Endodermal cell (in vitro differentiated cells): Measurements from ENCODE around the gene NUDT8. TPM values are rescaled to one million over a fixed set of nuclear protein-coding genes. Genes with fewer than 3 reads are reported as not detected.

ENCODE experiments used
- DNase-seq: peaks from one replicate; pipeline ENCODE4 v3.0.0-alpha.2; 2017
- H3K27ac ChIP-seq: 2 replicates; pipeline ENCODE4 v1.5.1; 2013; ENCODE audit warnings: mild to moderate bottlenecking, low read depth, low read length, moderate library complexity
- H3K27me3 ChIP-seq: 2 replicates; pipeline ENCODE4 v1.6.1; 2013; ENCODE audit warnings: mild to moderate bottlenecking, low read length, moderate library complexity; ENCODE audit not compliant: insufficient read depth, control insufficient read depth, poor library complexity, severe bottlenecking
- H3K36me3 ChIP-seq: 2 replicates; pipeline ENCODE4 v1.7.0; 2013; ENCODE audit warnings: mild to moderate bottlenecking, low read length, moderate library complexity; ENCODE audit not compliant: control insufficient read depth, insufficient read depth
- H3K4me1 ChIP-seq: one replicate; pipeline ENCODE4 v1.7.0; 2013; ENCODE audit warnings: low read length; ENCODE audit not compliant: control insufficient read depth, insufficient read depth
- H3K4me3 ChIP-seq: 2 replicates; pipeline ENCODE4 v1.5.1; 2013; ENCODE audit warnings: mild to moderate bottlenecking, low read length, moderate library complexity
- H3K9ac ChIP-seq: 2 replicates; pipeline ENCODE4 v1.6.1; 2013; ENCODE audit warnings: mild to moderate bottlenecking, low read length, moderate library complexity; ENCODE audit not compliant: poor library complexity, severe bottlenecking; ENCODE audit errors: extremely low read depth
- H3K9me3 ChIP-seq: 2 replicates; pipeline ENCODE4 v1.6.1; 2013; ENCODE audit warnings: mild to moderate bottlenecking, low read length, moderate library complexity; ENCODE audit not compliant: control insufficient read depth
- H3K27ac Mint-ChIP-seq: 2 replicates; pipeline ENCODE4 v1.8.0; 2020; ENCODE audit warnings: mixed read lengths
- H3K27me3 Mint-ChIP-seq: 2 replicates; pipeline ENCODE4 v1.8.0; 2021; ENCODE audit warnings: mild to moderate bottlenecking, mixed read lengths; ENCODE audit not compliant: insufficient read depth
- H3K36me3 Mint-ChIP-seq: 2 replicates; pipeline ENCODE4 v1.8.0; 2020; ENCODE audit warnings: low read depth, mixed read lengths
- H3K4me1 Mint-ChIP-seq: 2 replicates; pipeline ENCODE4 v1.8.0; 2020; ENCODE audit warnings: mixed read lengths
- H3K4me3 Mint-ChIP-seq: 2 replicates; pipeline ENCODE4 v1.8.0; 2020; ENCODE audit warnings: mild to moderate bottlenecking, moderate library complexity, mixed read lengths
- H3K9me3 Mint-ChIP-seq: 2 replicates; pipeline ENCODE4 v1.8.0; 2020; ENCODE audit warnings: mild to moderate bottlenecking, mixed read lengths
- WGBS, 2 experiments: methylation state at CpG; one replicate each; pipeline versions ENCODE4 v1.1.5 to v1.1.7; 2013; ENCODE audit warnings: missing lambda C conversion rate in 2 of 2, mixed read lengths in 1 of 2; ENCODE audit not compliant: insufficient coverage in 1 of 2, insufficient read length in 1 of 2; 5-methylcytosine and 5-hydroxymethylcytosine counted together
- total RNA-seq, 2 donors: library from RNA; stranded (reverse); fragmentation: NEBNext Ultra II Directional in 1 of 2; extraction: Animal tissue kit (Norgen Biotek cat#: 25700) in 1 of 2; gene quantifications; 2 replicates in 1 of 2; 3 replicates in 1 of 2; pipeline ENCODE4 v1.2.1, GENCODE V29; 2021
- TF ChIP-seq, protein P1 (sequence below): fragments of 200-600 bp; sonication (generic); conservative IDR thresholded peaks from 2 replicates; pipeline ENCODE4 v1.5.0; 2021; ENCODE audit warnings: antibody characterized with exemption, mild to moderate bottlenecking

The NUDT8 gene
- total RNA-seq, 2 donors from 2014 or later, result 9.5 to 13.1 TPM

DNA sequence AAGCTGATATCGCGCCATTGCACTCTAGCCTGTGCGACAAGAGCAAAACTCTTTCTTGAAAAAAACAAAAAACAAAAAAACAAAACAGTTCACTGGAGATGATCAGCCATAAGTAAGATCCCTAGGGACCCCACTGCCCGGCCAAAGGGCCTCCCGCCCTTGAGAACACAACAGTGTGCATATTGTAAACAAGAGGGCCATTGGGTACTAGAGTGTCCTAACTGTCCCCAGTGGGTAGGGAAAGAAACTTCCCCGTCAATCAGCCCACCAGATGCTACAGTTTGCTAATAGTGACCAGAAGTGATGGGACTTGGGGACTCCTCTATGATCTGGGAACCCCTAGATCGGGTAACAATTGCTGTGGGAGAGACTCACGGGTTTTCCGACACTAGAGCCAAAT lies 24.5 kb upstream of the NUDT8 start:
- 83 to 85% methylated on average over 9 of the region's 9 CpGs for WGBS, 2 experiments
- Mint-ChIP-seq H3K9me3 (peaks cover 42% of the 10 kb centered on the region), H3K27me3 (peaks cover 3% of the 10 kb centered on the region), H3K4me1 (peaks cover 6% of the 10 kb centered on the region), H3K4me3 (no peak overlapping the region), H3K36me3 (peaks cover 3% of the 10 kb centered on the region), H3K27ac (no peak overlapping the region)
- Histone ChIP-seq H3K4me3 (no peak overlapping the region), H3K9me3 (peaks cover 25% of the 10 kb centered on the region), H3K27ac (no peak overlapping the region), H3K36me3 (no peaks in the 10 kb centered on the region), H3K27me3 (no peaks in the 10 kb centered on the region), H3K4me1 (no peaks in the 10 kb centered on the region), H3K9ac (no peak overlapping the region)
- TF ChIP-seq, protein P1, sequence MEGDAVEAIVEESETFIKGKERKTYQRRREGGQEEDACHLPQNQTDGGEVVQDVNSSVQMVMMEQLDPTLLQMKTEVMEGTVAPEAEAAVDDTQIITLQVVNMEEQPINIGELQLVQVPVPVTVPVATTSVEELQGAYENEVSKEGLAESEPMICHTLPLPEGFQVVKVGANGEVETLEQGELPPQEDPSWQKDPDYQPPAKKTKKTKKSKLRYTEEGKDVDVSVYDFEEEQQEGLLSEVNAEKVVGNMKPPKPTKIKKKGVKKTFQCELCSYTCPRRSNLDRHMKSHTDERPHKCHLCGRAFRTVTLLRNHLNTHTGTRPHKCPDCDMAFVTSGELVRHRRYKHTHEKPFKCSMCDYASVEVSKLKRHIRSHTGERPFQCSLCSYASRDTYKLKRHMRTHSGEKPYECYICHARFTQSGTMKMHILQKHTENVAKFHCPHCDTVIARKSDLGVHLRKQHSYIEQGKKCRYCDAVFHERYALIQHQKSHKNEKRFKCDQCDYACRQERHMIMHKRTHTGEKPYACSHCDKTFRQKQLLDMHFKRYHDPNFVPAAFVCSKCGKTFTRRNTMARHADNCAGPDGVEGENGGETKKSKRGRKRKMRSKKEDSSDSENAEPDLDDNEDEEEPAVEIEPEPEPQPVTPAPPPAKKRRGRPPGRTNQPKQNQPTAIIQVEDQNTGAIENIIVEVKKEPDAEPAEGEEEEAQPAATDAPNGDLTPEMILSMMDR, result no peak
- DNase-seq, result peak; percentile 18

DNA sequence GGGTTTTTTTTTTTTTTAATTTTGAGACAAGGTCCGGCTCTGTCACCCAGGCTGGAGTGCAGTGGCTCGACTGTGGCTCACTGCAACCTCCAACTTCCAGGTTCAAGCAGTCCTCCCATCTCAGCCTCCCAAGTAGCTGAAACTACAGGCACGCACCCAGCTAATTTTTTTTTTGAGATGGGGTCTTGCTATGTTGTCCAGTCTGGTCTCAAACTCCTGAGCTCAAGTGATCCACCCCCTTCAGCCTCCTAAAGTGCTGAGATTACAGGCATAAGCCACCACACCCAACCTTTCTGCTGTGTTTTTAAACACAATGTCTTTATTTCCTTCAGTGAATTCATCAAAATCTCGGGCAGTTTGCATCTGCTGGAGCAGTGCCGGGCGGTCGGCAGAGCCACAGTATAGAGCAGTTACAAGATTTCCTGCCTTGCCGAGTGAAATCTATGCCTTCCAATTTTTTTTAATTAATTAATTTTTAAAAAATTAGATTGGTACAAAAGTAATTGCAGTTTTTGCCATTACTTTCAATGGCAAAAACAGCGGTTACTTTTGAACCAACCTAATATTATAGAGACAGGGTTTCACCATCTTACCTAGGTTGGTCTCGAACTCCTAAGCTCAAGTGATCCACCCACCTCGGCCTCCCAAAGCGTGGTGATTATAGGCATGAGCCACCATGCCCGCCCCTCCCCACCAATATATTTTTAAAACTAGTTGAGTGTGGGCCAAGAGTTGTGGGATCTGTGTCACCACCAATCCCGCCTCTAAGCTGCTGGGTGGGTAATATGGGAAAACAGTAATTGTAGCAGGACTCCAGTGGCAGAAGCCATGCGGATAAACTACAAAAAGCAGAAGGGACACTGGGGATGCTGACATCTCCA lies 23.5 kb upstream of the NUDT8 start:
- DNase-seq, result peak; percentile 10
- Mint-ChIP-seq H3K27ac (no peak overlapping the region), H3K27me3 (peaks cover 3% of the 10 kb centered on the region), H3K4me3 (no peak overlapping the region), H3K36me3 (peaks cover 3% of the 10 kb centered on the region), H3K9me3 (peaks cover 33% of the 10 kb centered on the region), H3K4me1 (peaks cover 6% of the 10 kb centered on the region)
- Histone ChIP-seq H3K36me3 (no peaks in the 10 kb centered on the region), H3K4me3 (no peak overlapping the region), H3K4me1 (no peaks in the 10 kb centered on the region), H3K27ac (no peak overlapping the region), H3K27me3 (no peaks in the 10 kb centered on the region), H3K9ac (no peak overlapping the region), H3K9me3 (peaks cover 25% of the 10 kb centered on the region)
- TF ChIP-seq, protein P1, result no peak
- 83 to 87% methylated on average over 5 to 14 of the region's 15 CpGs for WGBS, 2 experiments

DNA sequence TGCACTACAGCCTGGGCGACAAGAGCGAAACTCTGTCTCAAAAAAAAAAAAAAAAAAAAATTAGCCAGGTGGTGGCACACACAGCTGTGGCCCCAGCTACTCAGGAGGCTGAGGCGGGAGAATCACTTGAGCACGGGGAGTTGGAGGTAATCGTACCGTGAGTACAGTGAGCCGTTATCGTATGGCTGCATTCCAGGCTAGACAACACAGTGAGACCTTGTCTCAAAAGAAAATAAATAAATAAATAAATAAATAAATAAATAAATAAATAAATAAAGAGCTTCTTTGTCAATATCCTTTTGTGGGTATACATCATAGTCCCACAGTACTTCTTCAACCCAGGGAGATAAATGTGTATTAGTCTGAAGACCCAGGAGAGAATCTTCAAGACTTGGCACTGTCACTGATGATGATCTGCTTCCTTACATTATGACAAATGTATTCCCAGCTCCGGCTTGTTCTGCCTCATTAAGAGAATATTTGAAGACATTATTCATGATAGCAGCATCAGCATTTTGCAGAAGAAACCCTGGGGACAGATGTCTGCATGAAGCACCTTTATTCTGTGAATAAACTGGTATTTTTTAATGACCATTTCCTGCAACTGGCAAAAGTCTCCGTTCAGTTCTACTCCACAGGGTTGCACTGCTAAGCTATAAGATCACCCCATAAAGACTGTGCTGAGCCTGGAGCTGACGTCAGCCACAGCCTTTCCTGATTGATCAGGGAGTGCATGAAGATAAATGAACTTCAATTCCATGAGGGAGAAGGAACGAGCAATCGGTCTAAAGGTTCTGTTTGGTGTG lies 22.4 kb upstream of the NUDT8 start:
- H3K27me3 Mint-ChIP-seq, result peaks cover 3% of the 10 kb centered on the region
- H3K9ac ChIP-seq, result no peak overlapping the region
- H3K27ac ChIP-seq, result no peak overlapping the region
- no peak overlapping the region for H3K4me3 ChIP-seq
- no peaks in the 10 kb centered on the region for H3K4me1 ChIP-seq
- DNase-seq, result peak; percentile 18
- no peaks in the 10 kb centered on the region for H3K27me3 ChIP-seq
- H3K9me3 Mint-ChIP-seq, result peaks cover 24% of the 10 kb centered on the region
- H3K4me1 Mint-ChIP-seq, result peaks cover 6% of the 10 kb centered on the region
- TF ChIP-seq, protein P1, result no peak
- no peak overlapping the region for H3K4me3 Mint-ChIP-seq
- WGBS, 2 experiments, result 70 to 80% methylated on average over 7 to 11 of the region's 13 CpGs
- H3K27ac Mint-ChIP-seq, result no peak overlapping the region
- no peaks in the 10 kb centered on the region for H3K36me3 ChIP-seq
- peaks cover 18% of the 10 kb centered on the region for H3K9me3 ChIP-seq
- peaks cover 3% of the 10 kb centered on the region for H3K36me3 Mint-ChIP-seq
